Mesendoderm (in vitro differentiated cells): ENCODE measurements around the gene SMARCC2.

Experiments used
- DNase-seq: peaks from one replicate; pipeline ENCODE4 v3.0.0; 2013
- H2AK5ac ChIP-seq: 2 replicates; pipeline ENCODE4 v1.6.1; 2013; ENCODE audit warnings: low read length, inconsistent platforms
- H2BK120ac ChIP-seq: 2 replicates; pipeline ENCODE4 v1.6.1; 2013; ENCODE audit warnings: low read depth, mild to moderate bottlenecking, low read length, moderate library complexity, mixed read lengths
- H2BK15ac ChIP-seq: replicated peaks from 2 replicates; pipeline ENCODE4 v1.6.1; 2013; ENCODE audit warnings: low read depth, mild to moderate bottlenecking, moderate library complexity
- H2BK5ac ChIP-seq: 2 replicates; pipeline ENCODE4 v1.6.1; 2013; ENCODE audit warnings: low read length, inconsistent platforms
- H3K18ac ChIP-seq: 2 replicates; pipeline ENCODE4 v1.6.1; 2013; ENCODE audit warnings: mild to moderate bottlenecking, low read length, mixed read lengths
- H3K23ac ChIP-seq: one replicate; pipeline ENCODE4 v1.6.1; 2013; ENCODE audit warnings: low read length
- H3K27ac ChIP-seq: 2 replicates; pipeline ENCODE4 v1.5.1; 2013; ENCODE audit warnings: low read depth, mild to moderate bottlenecking, inconsistent platforms, low read length, moderate library complexity
- H3K27me3 ChIP-seq: 2 replicates; pipeline ENCODE4 v1.6.1; 2013; ENCODE audit warnings: low read length, control low read depth, mild to moderate bottlenecking, inconsistent platforms; ENCODE audit not compliant: insufficient read depth, poor library complexity
- H3K36me3 ChIP-seq: 2 replicates; pipeline ENCODE4 v1.6.1; 2013; ENCODE audit warnings: low read length, inconsistent platforms; ENCODE audit not compliant: control insufficient read depth, insufficient read depth
- H3K4ac ChIP-seq: one replicate; pipeline ENCODE4 v1.6.1; 2013; ENCODE audit warnings: low read depth, mild to moderate bottlenecking, low read length, moderate library complexity
- H3K4me1 ChIP-seq: 2 replicates; pipeline ENCODE4 v1.6.1; 2013; ENCODE audit warnings: low read depth, low read length, inconsistent platforms; ENCODE audit not compliant: control insufficient read depth
- H3K4me2 ChIP-seq: 2 replicates; pipeline ENCODE4 v1.6.1; 2013; ENCODE audit warnings: low read length
- H3K4me3 ChIP-seq: 2 replicates; pipeline ENCODE4 v1.5.1; 2013; ENCODE audit warnings: mild to moderate bottlenecking, low read length
- H3K56ac ChIP-seq: one replicate; pipeline ENCODE4 v1.6.1; 2013; ENCODE audit warnings: low read length
- H3K79me1 ChIP-seq: 2 replicates; pipeline ENCODE4 v1.6.1; 2013; ENCODE audit warnings: low read length, inconsistent platforms
- H3K79me2 ChIP-seq: 2 replicates; pipeline ENCODE4 v1.6.1; 2013; ENCODE audit warnings: mild to moderate bottlenecking, low read length; ENCODE audit not compliant: control insufficient read depth, insufficient read depth
- H3K9ac ChIP-seq: 2 replicates; pipeline ENCODE4 v1.6.1; 2013; ENCODE audit warnings: low read length, inconsistent platforms
- H4K5ac ChIP-seq: one replicate; pipeline ENCODE4 v1.6.1; 2013; ENCODE audit warnings: low read length
- H4K8ac ChIP-seq: one replicate; pipeline ENCODE4 v1.6.1; 2013; ENCODE audit warnings: low read depth, mild to moderate bottlenecking, control low read depth, low read length, moderate library complexity
- WGBS: extraction: QIAGEN DNeasy Blood & Tissue Kit; methylation state at CpG from one replicate; pipeline ENCODE4 v1.1.7; 2013; ENCODE audit warnings: low lambda C conversion rate, missing lambda C conversion rate; ENCODE audit not compliant: insufficient coverage; ENCODE audit errors: extremely low coverage; 5-methylcytosine and 5-hydroxymethylcytosine counted together

SMARCC2 gene

DNA sequence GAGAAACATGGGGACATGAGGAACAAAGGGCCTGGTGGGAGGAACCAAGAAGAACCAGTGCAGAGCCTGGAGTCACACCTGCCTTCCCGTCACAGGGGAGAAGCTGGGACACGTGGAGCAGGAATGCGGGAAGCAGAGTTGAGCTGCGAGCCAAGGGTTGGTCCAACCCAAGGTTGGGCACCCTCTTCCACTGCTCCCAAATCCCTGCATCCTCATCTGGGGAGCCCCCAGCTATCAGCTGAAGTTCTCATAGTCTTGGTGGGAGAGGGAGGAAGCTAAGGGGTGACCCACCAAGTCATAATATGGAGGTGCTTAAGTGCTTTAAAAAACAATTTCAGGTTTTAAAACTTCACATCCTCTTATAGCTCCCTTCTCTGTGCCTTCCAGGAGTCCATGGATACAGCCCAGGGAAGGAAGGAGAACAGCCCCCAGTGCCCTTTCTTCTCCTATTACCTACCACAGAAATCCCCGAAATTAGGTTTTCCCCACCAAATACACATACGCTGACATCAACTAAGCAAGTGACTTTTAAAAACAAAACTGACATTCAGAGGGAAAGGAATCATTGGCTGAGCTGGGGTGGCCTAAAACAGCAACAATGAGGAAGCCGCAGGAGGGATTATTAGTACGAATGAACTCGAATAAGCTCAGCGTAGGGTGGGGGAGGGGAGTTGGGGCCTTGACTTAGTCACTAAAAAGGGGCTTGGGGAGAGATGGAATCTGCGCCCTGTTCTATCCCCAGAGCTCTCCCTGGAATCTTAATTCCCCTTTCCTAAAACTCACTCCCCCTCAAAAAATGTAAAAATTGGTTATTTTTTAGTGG is 26.6 kb downstream of the SMARCC2 start:
- Histone ChIP-seq H3K4me3 (no peak overlapping the region), H3K79me2 (peaks cover 28% of the 10 kb centered on the region), H3K4ac (no peak overlapping the region), H3K27ac (no peak overlapping the region), H3K9ac (peak overlapping the region; percentile 18), H2AK5ac (no peak overlapping the region), H3K23ac (no peak overlapping the region), H3K18ac (no peak overlapping the region), H2BK15ac (no peak overlapping the region), H2BK120ac (no peak overlapping the region), H3K36me3 (peaks cover 16% of the 10 kb centered on the region), H3K56ac (peak overlapping the region; percentile 10), H3K4me1 (peaks cover 17% of the 10 kb centered on the region), H3K4me2 (no peak overlapping the region), H2BK5ac (no peak overlapping the region), H4K5ac (no peak overlapping the region), H3K27me3 (no peaks in the 10 kb centered on the region), H4K8ac (no peak overlapping the region), H3K79me1 (peaks cover 10% of the 10 kb centered on the region)
- WGBS, result no CpG with 5 or more reads among the region's 11 CpGs
- DNase-seq, result peak; percentile 58

DNA sequence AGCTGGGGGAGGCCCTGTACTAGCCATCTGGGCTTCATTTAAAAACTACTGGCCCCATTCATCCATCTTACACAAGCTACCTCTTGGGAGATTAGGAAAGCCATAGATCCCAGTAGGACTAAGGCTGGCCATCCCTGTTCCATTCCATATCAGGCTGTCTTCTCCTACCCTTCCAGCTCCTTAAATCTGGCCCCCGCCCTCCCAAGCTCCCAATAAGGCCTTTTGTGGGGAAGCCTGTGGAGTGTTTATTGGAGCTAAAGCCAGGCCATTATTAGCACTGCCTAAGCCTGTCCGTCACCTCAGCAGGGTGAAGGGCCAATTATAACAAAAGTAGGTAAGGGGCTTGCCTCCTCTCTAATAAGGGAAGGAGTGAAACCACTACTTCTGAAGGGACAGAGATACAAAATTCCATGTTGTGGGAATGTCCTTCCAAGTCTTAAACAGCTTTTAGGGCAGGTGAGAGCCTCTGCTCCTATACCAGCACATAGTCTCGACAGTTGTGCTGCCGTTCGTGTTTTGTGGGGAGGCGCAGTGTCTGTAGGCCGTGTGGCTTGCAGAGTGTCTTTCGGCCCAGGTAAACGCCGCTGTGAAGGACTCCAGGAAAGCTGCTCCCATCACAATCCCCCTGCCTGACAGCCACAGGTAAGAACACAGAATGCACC is 27.5 kb downstream of the SMARCC2 start:
- Histone ChIP-seq H3K9ac (peak overlapping the region; percentile 4), H3K79me1 (peaks cover 10% of the 10 kb centered on the region), H3K4me3 (no peak overlapping the region), H2BK120ac (no peak overlapping the region), H3K4me1 (peaks cover 17% of the 10 kb centered on the region), H3K23ac (no peak overlapping the region), H3K27ac (no peak overlapping the region), H2BK15ac (no peak overlapping the region), H3K4ac (no peak overlapping the region), H3K4me2 (no peak overlapping the region), H3K56ac (peak overlapping the region; percentile 17), H3K27me3 (no peaks in the 10 kb centered on the region), H3K36me3 (peaks cover 14% of the 10 kb centered on the region), H4K8ac (no peak overlapping the region), H2BK5ac (no peak overlapping the region), H3K18ac (no peak overlapping the region), H4K5ac (no peak overlapping the region), H3K79me2 (peaks cover 28% of the 10 kb centered on the region), H2AK5ac (no peak overlapping the region)
- WGBS, result no CpG with 5 or more reads among the region's 10 CpGs
- peak; percentile 19 for DNase-seq

DNA sequence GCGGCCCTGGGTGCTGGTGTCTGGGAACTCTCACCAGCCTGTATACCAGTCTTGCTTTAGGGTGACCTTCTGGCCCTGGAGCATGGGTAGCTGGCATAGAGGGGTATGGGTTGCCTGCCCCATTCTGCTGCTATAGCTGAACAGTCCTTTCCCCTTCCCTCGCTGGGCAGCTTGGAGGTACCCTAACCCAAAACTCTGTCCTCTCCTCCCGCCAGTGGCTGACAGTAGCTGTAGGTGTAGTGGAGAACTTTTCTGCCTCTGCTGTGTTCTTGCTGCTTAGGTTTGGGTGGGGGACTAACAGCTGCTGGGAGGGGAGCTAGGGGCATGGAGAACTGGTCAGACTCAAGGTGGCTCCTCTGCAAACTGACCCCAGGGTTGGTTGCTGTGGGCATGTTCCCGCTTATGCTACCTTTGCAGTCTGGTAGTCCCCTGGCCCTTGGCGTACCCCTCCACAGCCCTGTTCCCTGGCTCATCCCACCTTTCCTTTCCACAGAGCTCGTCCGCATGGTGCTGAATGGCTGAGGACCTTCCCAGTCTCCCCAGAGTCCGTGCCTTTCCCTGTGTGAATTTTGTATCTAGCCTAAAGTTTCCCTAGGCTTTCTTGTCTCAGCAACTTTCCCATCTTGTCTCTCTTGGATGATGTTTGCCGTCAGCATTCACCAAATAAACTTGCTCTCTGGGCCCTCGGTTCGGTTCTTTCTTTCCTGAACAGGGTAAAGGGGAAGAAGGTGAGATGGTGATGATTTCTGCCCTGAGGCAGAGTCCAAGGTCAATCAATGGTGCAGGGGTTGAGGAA is 28.2 kb downstream of the SMARCC2 start:
- no peak overlapping the region for H3K18ac ChIP-seq
- peak overlapping the region; percentile 35 for H3K56ac ChIP-seq
- H3K27ac ChIP-seq, result no peak overlapping the region
- no peak overlapping the region for H2AK5ac ChIP-seq
- no CpG with 5 or more reads among the region's 11 CpGs for WGBS
- H3K4me3 ChIP-seq, result no peak overlapping the region
- H3K23ac ChIP-seq, result no peak overlapping the region
- DNase-seq, result peak; percentile 3
- peak overlapping the region; percentile 15 for H3K4me2 ChIP-seq
- no peak overlapping the region for H2BK120ac ChIP-seq
- peaks cover 10% of the 10 kb centered on the region for H3K79me1 ChIP-seq
- H3K4ac ChIP-seq, result no peak overlapping the region
- H4K5ac ChIP-seq, result no peak overlapping the region
- no peak overlapping the region for H2BK15ac ChIP-seq
- no peak overlapping the region for H2BK5ac ChIP-seq
- H3K4me1 ChIP-seq, result peaks cover 17% of the 10 kb centered on the region
- H3K9ac ChIP-seq, result peak overlapping the region; percentile 37
- peaks cover 28% of the 10 kb centered on the region for H3K79me2 ChIP-seq
- H3K36me3 ChIP-seq, result peaks cover 14% of the 10 kb centered on the region
- no peaks in the 10 kb centered on the region for H3K27me3 ChIP-seq
- H4K8ac ChIP-seq, result no peak overlapping the region

DNA sequence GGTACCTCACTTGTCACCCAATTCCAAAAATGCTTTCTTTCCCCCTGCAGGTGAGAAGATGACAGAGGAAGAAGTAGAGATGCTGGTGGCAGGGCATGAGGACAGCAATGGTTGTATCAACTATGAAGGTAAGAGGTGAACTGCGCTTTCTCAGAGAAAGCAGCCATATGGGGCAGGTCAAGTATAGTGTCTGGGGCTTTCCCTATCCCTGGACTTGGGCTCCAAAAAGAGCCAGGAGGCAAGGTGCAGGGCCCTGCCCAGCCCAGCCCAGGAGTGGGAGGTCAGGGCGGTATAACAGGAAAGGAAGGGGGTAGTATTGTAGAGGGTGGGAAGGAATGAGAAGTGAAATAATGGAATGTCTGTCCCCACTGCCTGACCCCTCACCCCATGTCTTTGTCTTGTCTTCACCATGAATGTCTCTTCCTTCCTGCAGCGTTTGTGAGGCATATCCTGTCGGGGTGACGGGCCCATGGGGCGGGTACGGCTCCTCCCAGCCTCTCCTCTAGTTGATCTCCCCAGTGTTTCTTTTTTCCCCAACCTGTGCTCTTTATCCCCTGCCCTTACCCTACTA is 29.0 kb downstream of the SMARCC2 start:
- Histone ChIP-seq H3K79me2 (peaks cover 28% of the 10 kb centered on the region), H4K8ac (no peak overlapping the region), H3K4ac (no peak overlapping the region), H4K5ac (no peak overlapping the region), H2BK5ac (no peak overlapping the region), H3K9ac (peak overlapping the region; percentile 100), H3K4me3 (peak overlapping the region; percentile 7), H3K4me1 (peaks cover 17% of the 10 kb centered on the region), H2AK5ac (no peak overlapping the region), H3K4me2 (peak overlapping the region; percentile 95), H3K56ac (peak overlapping the region; percentile 100), H3K23ac (no peak overlapping the region), H3K27ac (no peak overlapping the region), H2BK120ac (no peak overlapping the region), H3K79me1 (peaks cover 10% of the 10 kb centered on the region), H2BK15ac (no peak overlapping the region), H3K36me3 (peaks cover 14% of the 10 kb centered on the region), H3K27me3 (no peaks in the 10 kb centered on the region), H3K18ac (no peak overlapping the region)
- DNase-seq, result peak; percentile 21
- WGBS, result no CpG with 5 or more reads among the region's 7 CpGs

DNA sequence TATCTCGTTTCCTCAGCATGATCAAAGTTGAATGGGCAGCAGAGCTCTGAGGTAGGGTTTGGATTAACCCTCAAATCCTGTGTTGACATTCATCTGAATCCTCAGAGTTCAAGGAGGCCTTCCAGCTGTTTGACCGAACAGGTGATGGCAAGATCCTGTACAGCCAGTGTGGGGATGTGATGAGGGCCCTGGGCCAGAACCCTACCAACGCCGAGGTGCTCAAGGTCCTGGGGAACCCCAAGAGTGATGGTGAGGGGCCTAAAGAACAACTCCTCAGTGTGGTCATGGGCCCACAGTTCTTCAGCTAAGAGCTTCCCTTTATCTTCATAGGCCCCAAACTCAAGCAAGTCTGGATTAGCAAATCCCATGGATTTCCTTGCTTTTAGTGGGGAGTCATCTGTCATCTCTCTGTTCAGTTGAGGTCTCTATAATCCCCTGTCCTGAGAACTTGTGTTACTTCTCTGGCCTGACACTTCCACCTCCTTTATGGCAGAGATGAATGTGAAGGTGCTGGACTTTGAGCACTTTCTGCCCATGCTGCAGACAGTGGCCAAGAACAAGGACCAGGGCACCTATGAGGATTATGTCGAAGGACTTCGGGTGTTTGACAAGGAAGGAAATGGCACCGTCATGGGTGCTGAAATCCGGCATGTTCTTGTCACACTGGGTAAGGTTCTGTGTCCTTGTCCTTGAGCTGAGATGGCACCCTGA is 29.6 kb downstream of the SMARCC2 start:
- Histone ChIP-seq H3K56ac (peak overlapping the region; percentile 100), H3K18ac (no peak overlapping the region), H3K4me3 (peak overlapping the region; percentile 99), H4K5ac (no peak overlapping the region), H3K4me2 (peak overlapping the region; percentile 95), H2BK120ac (no peak overlapping the region), H2BK5ac (no peak overlapping the region), H3K23ac (no peak overlapping the region), H3K9ac (peak overlapping the region; percentile 100), H4K8ac (no peak overlapping the region), H3K79me1 (peaks cover 10% of the 10 kb centered on the region), H3K36me3 (peaks cover 14% of the 10 kb centered on the region), H3K79me2 (peaks cover 28% of the 10 kb centered on the region), H3K4me1 (peaks cover 17% of the 10 kb centered on the region), H2AK5ac (no peak overlapping the region), H3K27me3 (no peaks in the 10 kb centered on the region), H2BK15ac (no peak overlapping the region), H3K4ac (no peak overlapping the region), H3K27ac (no peak overlapping the region)
- no peak for DNase-seq
- whole genome bisulfite sequencing, result no CpG with 5 or more reads among the region's 8 CpGs
